Neuron (in vitro differentiated cells): ENCODE data around the gene TMEM161A.
"Not testable (repeated sequence)": the region's sequence is repeated elsewhere in the genome, so short reads cannot be mapped to it uniquely, and the experiment has no call there.

Experiments used
- H2AFZ ChIP-seq: one replicate; pipeline ENCODE4 v1.6.1; 2013; ENCODE audit warnings: low read depth, mild to moderate bottlenecking, inconsistent platforms, low read length, moderate library complexity
- H3K27me3 ChIP-seq: one replicate; pipeline ENCODE4 v1.6.1; 2013; ENCODE audit warnings: low read length; ENCODE audit not compliant: insufficient read depth
- H3K36me3 ChIP-seq: one replicate; pipeline ENCODE4 v1.6.1; 2013; ENCODE audit warnings: low read length; ENCODE audit not compliant: insufficient read depth
- H3K4me1 ChIP-seq: one replicate; pipeline ENCODE4 v1.6.1; 2013; ENCODE audit warnings: low read length; ENCODE audit not compliant: insufficient read depth
- H3K4me3 ChIP-seq: 2 replicates; pipeline ENCODE4 v1.5.1; 2013; ENCODE audit warnings: mild to moderate bottlenecking, low read length, moderate library complexity
- H3K9me3 ChIP-seq: one replicate; pipeline ENCODE4 v1.6.1; 2013; ENCODE audit warnings: low read length

The TMEM161A gene

DNA sequence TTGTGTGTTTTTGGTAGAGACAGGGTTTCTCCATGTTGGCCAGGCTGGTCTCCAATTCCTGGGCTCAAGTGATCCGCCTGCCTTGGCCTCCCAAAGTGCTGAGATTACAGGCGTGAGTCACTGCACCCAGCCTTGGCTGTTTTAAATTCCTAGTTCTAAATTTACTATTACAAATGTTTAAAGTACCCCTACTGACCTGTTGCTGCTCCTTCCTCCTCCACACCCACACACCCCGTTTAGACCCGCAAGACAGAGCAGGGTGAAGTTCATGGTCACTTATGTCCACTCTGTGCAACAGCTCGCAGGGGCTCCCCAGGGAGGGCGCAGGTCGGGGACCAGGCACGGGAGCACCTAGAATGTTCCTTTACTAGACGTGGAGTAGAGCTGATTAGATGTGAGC is 28.7 kb downstream of the TMEM161A start:
- peaks cover 14% of the 10 kb centered on the region for H3K4me1 ChIP-seq
- no peaks in the 10 kb centered on the region for H3K27me3 ChIP-seq
- H3K4me3 ChIP-seq, result no peak overlapping the region
- H3K9me3 ChIP-seq, result no peaks in the 10 kb centered on the region
- no peak overlapping the region for H2AFZ ChIP-seq
- no peaks in the 10 kb centered on the region for H3K36me3 ChIP-seq

DNA sequence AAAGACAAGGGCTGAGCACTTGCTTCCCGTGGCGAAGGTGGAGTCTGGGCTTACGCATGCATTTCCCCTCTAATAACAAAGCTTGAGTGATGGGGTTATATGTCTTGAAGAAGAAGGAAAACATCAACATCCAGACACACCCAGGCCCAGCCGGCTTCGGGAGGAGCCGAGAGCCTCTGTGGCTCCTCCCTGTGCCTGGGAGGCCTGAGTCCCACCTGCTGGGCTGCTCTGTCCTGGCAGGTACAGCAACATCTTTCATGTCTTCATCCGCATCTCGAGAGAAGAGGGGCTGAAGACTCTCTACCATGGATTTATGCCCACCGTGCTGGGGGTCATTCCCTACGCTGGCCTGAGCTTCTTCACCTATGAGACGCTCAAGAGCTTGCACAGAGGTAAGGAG is 30.6 kb downstream of the TMEM161A start:
- no peaks in the 10 kb centered on the region for H3K36me3 ChIP-seq
- no peak overlapping the region for H2AFZ ChIP-seq
- H3K4me3 ChIP-seq, result no peak overlapping the region
- H3K4me1 ChIP-seq, result peaks cover 4% of the 10 kb centered on the region
- no peaks in the 10 kb centered on the region for H3K9me3 ChIP-seq
- H3K27me3 ChIP-seq, result no peaks in the 10 kb centered on the region

DNA sequence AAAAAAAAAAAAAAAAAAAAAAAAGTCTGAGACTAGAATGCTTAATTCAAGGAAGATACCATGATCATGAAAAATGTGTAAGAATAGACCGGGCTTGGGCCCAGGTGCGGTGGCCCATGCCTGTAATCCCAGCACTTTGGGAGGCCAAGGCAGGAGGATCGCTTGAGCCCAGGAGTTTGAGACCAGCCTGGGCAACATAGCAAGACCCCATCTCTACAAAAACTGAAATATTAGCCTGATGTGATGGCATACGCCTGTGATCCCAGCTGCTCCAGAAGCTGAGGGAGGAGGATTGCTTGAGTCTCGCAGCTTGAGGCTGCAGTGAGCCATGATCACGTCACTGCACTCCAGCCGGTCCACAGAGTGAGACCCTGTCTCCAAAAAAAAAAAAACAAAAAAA is 31.3 kb downstream of the TMEM161A start:
- H3K36me3 ChIP-seq, H3K4me1 ChIP-seq, H3K27me3 ChIP-seq, H2AFZ ChIP-seq, H3K4me3 ChIP-seq, H3K9me3 ChIP-seq: not testable (repeated sequence)

DNA sequence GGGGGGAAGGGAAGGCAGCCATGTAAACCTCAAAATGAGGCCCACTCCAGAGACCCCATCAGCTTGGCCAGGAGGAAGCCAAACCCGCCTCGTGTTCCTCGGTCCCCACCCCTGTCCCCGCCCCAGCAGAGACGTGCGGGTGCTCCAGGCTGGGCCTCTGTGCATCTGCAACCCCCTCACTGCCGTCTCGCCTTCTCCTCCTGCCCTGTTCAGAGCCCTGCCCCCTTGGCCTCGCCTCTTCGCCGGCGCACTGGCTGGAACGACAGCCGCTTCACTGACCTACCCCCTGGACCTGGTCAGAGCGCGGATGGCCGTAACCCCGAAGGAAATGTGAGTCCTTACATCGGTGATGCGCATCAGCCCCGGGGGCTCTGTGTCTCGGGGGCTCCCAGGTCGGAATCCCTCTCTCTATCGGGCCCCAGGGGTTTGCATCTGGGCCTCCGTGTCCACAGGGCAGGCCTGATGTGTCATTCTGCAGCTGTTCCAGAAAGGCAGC is 32.2 kb downstream of the TMEM161A start:
- Histone ChIP-seq H3K27me3 (no peaks in the 10 kb centered on the region), H3K36me3 (no peaks in the 10 kb centered on the region), H3K9me3 (no peaks in the 10 kb centered on the region), H3K4me1 (peaks cover 4% of the 10 kb centered on the region), H3K4me3 (no peak overlapping the region), H2AFZ (peak overlapping the region; percentile 39)

DNA sequence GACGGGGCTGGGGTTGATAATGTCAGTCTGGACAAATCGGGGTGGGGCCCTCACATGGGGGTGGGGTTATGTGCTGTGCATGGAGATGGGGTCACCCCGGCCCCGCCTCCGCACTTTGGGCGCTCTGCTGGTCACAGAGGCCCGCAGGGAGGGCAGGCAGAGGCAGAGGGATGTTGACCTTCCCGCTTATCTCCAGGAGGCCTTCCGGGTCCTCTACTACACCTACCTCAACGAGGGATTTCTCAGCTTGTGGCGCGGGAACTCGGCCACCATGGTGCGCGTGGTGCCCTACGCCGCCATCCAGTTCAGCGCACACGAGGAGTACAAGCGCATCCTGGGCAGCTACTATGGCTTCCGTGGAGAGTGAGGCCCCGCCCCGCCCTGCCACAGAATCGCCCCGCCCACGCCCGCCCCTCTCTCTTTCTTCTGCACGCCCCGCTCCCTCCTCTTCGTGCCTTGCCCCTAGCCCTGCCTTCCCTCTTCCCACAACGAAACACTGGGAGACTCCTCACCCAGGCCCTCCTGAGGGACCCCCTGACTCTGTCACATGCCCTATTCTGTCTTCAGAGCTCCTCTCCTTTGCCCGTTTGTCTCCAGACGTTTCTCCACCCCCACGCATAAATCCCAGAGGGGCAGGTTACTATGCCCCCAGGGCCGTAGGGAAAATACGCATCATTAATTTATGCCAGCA is 32.8 kb downstream of the TMEM161A start:
- peak overlapping the region; percentile 27 for H3K4me3 ChIP-seq
- no peaks in the 10 kb centered on the region for H3K27me3 ChIP-seq
- H2AFZ ChIP-seq, result peak overlapping the region; percentile 39
- peaks cover 4% of the 10 kb centered on the region for H3K4me1 ChIP-seq
- no peaks in the 10 kb centered on the region for H3K9me3 ChIP-seq
- no peaks in the 10 kb centered on the region for H3K36me3 ChIP-seq

DNA sequence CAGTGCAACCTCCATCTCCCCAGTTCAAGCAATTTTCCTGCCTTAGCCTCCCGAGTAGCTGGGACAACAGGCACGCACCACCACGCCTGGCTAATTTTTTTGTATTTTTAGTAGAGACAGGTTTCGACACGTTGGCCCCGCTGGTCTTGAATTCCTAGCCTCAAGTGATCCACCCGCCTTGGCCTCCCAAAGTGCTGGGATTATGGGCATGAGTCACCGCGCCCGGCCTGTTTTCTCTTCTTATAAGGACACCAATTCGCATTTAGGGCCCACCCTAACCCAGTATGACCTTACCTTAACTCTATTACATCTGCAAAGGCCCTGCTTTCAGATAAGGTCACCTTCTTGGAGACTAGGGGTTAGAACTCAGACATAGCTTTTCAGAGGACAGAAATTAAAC is 35.1 kb downstream of the TMEM161A start:
- Histone ChIP-seq H2AFZ (no peak overlapping the region), H3K9me3 (no peaks in the 10 kb centered on the region), H3K27me3 (no peaks in the 10 kb centered on the region), H3K4me1 (peaks cover 4% of the 10 kb centered on the region), H3K4me3 (no peak overlapping the region), H3K36me3 (no peaks in the 10 kb centered on the region)

DNA sequence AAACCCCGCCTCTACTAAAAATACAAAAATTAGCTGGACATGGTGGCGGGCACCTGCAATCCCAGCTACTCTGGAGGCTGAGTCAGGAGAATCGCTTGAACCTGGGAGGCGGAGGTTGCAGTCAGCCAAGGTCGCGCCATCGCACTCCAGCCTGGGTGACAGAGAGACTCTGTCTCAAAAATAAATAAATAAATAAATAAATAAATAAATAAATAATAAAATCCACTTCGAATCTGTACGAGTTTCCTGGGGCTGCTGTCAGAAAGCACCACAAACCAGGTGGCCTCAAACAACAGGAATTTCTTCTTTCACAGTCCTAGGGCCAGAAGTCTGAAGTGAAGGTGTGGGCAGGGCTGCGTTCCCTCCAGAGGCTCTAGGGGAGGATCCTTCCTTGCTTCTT is 35.7 kb downstream of the TMEM161A start:
- H3K4me1 ChIP-seq, H2AFZ ChIP-seq, H3K27me3 ChIP-seq, H3K4me3 ChIP-seq, H3K36me3 ChIP-seq, H3K9me3 ChIP-seq: not testable (repeated sequence)

DNA sequence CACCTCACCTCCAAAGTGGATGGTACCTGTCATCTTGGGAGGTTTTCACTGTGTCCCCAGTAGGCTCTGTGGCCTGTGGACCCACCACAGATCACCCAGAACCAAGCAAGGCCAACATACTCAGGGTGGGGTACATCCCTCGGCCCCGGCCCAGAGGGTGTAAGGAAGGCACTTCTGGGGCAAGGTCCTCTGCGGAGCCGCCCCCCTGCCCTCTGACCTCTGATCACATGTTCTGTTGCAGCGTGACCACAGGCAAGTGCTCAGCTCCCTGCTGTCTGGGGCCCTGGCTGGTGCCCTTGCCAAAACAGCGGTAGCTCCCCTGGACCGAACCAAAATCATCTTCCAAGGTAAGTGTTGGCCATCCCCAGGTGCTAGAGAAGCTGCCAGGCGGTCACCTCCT is 36.7 kb downstream of the TMEM161A start:
- peaks cover 4% of the 10 kb centered on the region for H3K36me3 ChIP-seq
- no peaks in the 10 kb centered on the region for H3K9me3 ChIP-seq
- H3K27me3 ChIP-seq, result no peaks in the 10 kb centered on the region
- no peak overlapping the region for H2AFZ ChIP-seq
- peaks cover 4% of the 10 kb centered on the region for H3K4me1 ChIP-seq
- no peak overlapping the region for H3K4me3 ChIP-seq

DNA sequence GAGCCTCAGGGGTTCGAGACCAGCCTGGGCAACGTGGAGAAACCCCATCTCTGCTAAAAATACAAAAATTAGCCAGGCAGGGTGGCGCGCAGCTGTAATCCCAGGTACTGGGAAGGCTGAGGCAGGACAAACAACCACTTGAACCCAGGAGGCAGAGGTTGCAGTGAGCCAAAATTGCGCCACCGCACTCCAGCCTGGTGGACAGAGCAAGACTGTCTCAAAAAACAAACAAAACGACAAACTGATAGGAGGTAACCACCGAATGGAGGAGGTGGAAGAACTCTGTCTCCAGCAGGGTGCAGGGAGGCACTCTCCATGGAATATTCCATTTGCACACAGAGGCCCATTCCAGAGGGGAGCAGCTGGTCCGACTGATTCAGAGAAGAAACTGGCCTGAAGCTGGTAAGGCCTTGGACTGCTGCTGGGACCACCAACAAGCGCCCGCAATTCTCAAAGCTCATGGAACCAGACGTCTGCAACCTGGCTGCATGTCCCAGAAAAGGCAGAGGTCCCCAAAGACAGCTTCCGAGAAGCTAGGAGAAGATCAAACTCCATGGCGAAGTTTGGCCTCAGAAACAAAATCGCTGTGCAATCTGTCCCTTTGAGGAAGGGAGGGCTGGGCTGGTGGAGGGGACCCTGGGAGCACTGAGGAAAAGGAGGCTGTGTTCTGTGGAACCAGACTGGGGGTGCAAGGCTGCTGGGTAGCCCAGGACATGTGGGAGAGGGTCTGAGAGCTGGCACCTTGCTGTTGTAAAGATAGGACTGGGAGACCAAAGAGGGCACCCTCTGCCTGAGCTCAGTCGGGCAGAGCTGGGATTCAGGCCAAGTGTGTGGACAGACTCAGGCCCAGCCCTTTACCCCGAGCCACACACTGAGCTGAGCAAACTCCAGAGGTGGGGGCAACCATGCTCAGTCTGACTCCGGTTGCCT is 39.3 kb downstream of the TMEM161A start:
- Histone ChIP-seq H2AFZ (no peak overlapping the region), H3K36me3 (peaks cover 4% of the 10 kb centered on the region), H3K27me3 (no peaks in the 10 kb centered on the region), H3K4me1 (no peaks in the 10 kb centered on the region), H3K9me3 (no peaks in the 10 kb centered on the region), H3K4me3 (no peak overlapping the region)

DNA sequence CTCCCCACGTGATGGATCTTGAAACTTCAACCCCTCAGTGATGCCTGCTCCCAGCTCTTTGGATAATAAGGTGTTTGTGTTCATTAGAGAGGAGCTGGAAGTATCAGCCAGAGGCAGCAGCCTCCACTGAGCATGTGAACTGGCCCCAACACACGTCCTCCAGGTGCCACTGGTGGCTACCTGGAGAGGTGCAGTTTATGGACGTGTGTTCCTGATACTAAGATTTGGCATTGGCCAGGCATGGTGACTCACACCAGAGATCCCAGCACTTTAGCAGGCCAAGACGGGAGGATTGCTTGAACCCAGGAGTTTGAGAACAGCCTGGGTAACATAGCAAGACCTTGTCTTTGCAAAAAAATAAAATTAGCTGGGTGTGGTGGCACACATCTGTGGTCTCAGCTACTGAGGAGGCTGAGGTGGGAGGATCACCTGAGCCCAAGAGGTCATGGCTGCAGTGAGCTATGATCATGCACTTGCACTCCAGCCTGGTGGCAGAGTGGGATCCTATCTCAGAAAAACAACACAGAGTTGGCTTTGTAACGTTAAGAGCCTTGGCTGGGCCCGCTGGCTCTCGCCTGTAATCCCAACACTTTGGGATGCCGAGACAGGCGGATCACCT is 40.1 kb downstream of the TMEM161A start:
- no peaks in the 10 kb centered on the region for H3K4me1 ChIP-seq
- H3K4me3 ChIP-seq, result no peak overlapping the region
- H2AFZ ChIP-seq, result no peak overlapping the region
- H3K27me3 ChIP-seq, result no peaks in the 10 kb centered on the region
- H3K36me3 ChIP-seq, result peaks cover 4% of the 10 kb centered on the region
- H3K9me3 ChIP-seq, result no peaks in the 10 kb centered on the region

DNA sequence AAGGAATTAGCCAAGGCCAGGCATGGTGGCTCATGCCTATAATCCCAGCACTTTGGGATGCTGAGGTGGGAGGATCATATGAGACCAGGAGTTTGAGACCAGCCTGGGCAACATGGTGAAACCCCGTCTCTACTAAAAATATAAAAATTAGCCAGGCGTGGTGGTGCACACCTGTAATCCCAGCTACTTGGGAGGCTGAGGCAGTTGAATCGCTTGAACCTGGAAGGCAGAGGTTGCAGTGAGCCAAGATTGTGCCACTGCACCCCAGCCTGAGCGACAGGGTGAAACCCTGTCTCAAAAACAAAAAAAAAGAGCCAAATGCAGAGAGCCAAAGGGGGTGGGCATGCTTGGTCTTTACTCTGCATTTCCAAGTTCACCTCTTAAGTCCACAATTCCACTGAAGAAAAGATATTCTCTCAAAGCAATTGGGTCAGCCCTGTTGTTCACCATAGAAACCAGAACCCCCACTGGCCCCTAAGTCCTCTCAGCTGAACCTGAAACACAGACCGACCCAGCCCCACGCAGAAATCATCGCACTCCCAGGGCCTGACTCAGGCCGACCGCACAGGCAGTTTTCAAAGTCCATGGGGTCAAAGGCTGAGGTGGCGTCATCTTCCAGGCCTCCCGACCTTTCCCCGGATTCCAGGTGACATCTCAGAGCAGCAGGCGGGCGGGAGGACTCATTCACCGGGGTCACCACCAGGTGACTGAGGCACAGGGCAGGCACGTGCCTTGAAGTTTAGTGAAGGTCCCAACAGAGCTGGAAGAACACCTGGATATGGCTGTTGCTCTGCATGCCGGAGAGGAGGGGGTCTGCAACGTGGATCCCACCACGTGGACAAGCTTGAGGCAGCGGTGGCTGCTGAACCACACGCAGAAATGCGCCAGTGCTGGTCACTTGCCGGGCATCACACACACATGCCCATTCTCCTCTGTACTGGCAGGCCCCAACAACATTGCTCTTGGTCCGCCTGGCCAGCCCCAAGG is 41.3 kb downstream of the TMEM161A start:
- Histone ChIP-seq H3K4me1 (no peaks in the 10 kb centered on the region), H3K9me3 (no peaks in the 10 kb centered on the region), H3K4me3 (no peak overlapping the region), H3K27me3 (no peaks in the 10 kb centered on the region), H2AFZ (no peak overlapping the region), H3K36me3 (peaks cover 4% of the 10 kb centered on the region)

DNA sequence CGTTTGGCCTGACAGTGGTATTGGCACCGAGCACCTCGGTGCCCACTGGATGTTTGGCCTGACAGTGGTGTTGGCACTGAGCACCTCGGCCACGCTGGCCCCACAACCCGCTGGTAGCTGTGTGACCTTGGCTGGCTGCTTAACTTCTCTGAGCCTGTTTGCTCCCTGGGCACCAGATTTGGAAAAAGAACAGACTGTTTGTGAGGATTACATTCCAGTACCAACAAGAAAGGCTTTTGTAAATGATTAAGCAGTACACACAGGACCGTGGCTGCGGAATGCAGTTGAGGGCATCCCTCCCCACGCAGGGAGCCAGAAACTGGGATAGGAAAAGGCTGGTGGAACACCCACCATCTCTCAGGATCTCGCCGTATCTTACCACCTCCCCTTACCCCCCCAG is 42.6 kb downstream of the TMEM161A start:
- Histone ChIP-seq H2AFZ (no peak overlapping the region), H3K27me3 (no peaks in the 10 kb centered on the region), H3K9me3 (no peaks in the 10 kb centered on the region), H3K4me1 (no peaks in the 10 kb centered on the region), H3K4me3 (no peak overlapping the region), H3K36me3 (peaks cover 4% of the 10 kb centered on the region)
